Measurements from ENCODE around the gene ERN1. TPM values are rescaled to one million over a fixed set of nuclear protein-coding genes. Genes with fewer than 3 reads are reported as not detected.

The ERN1 gene
- total and polyA plus RNA-seq, 2 of the 13 experiments (the other 11 are each of a cell fraction or from before 2014, with no cell fraction given) = 6.0 to 12.7 TPM

GRCh38 chr17:64074704-64075426 is 55.1 kb downstream of the ERN1 start (continued):
- TF ChIP-seq ARID3A (IDR thresholded peaks at IDR 0.05; ENCODE audit: low read depth, low read length) (peak; percentile 81), ZNF761 (CRISPR knock-in tag; conservative IDR thresholded peaks at IDR 0.05) (0 out of 2 replicates have a peak, but pooled peaks have one; percentile 37), IKZF5 (CRISPR knock-in tag; IDR thresholded peaks at IDR 0.05) (0 out of 2 replicates have a peak, but pooled peaks have one; percentile 17), ZNF569 (CRISPR knock-in tag; IDR thresholded peaks at IDR 0.05; ENCODE audit: borderline replicate concordance) (no peak), REST (IDR thresholded peaks at IDR 0.05; ENCODE audit: borderline replicate concordance in 1 of 2, low read depth in 1 of 2, low read length in 2 of 2) (peak in 1 of 2 experiments; percentile 56; a peak in 2 of 4 replicates), PPARG (CRISPR knock-in tag; conservative IDR thresholded peaks at IDR 0.05) (peak; percentile 54; the same call in 1 of the 2 replicates), KDM1A (CRISPR knock-in tag; IDR thresholded peaks at IDR 0.05) (0 out of 2 replicates have a peak, but pooled peaks have one; percentile 32), SOX5 (CRISPR knock-in tag; IDR thresholded peaks at IDR 0.05; ENCODE audit: borderline replicate concordance) (peak; percentile 84; the same call in 1 of the 2 replicates), ZNF644 (CRISPR knock-in tag; IDR thresholded peaks at IDR 0.05; ENCODE audit: low read depth) (peak; percentile 77; the same call in 1 of the 2 replicates), SALL2 (CRISPR knock-in tag; IDR thresholded peaks at IDR 0.05) (no peak), ZEB1 (IDR thresholded peaks at IDR 0.05; ENCODE audit: insufficient replicate concordance, low read depth) (peak; percentile 66), ZNF337 (CRISPR knock-in tag; IDR thresholded peaks at IDR 0.05; ENCODE audit: borderline replicate concordance, low read depth) (no peak), ZNF720 (CRISPR knock-in tag; IDR thresholded peaks at IDR 0.05) (no peak), THAP11 (CRISPR knock-in tag; IDR thresholded peaks at IDR 0.05) (peak; percentile 60), FOXA3 (CRISPR knock-in tag; IDR thresholded peaks at IDR 0.05) (peak; percentile 95), MYNN (CRISPR knock-in tag; IDR thresholded peaks at IDR 0.05; ENCODE audit: low read depth) (0 out of 2 replicates have a peak, but pooled peaks have one; percentile 18), HDAC2 (CRISPR knock-in tag; IDR thresholded peaks at IDR 0.05) (peak; percentile 83), PRDM4 (CRISPR knock-in tag; IDR thresholded peaks at IDR 0.05; ENCODE audit: borderline replicate concordance) (no peak), TOPORS (CRISPR knock-in tag; IDR thresholded peaks at IDR 0.05) (no peak), ZNF776 (CRISPR knock-in tag; IDR thresholded peaks at IDR 0.05) (no peak), NPAS2 (CRISPR knock-in tag; IDR thresholded peaks at IDR 0.05; ENCODE audit: borderline replicate concordance) (0 out of 2 replicates have a peak, but pooled peaks have one; percentile 10)

All from HepG2 (cell line).